Fibroblast of the aortic adventitia (primary cell): ENCODE measurements around the gene GPN2. TPM values are rescaled to one million over a fixed set of nuclear protein-coding genes. Genes with fewer than 3 reads are reported as not detected.

Experiments used
- DNase-seq: peaks from one replicate; pipeline ENCODE4 v3.0.0-alpha.2; 2010; ENCODE audit warnings: low read depth
- H3K4me3 ChIP-seq: 2 replicates; pipeline ENCODE4 v1.5.1; 2011; ENCODE audit warnings: low read depth, mild to moderate bottlenecking, control low read depth, low read length, moderate library complexity
- total RNA-seq: library from RNA; depleted of rRNA; stranded (reverse); fragments of >200 nt; gene quantifications from 2 replicates; pipeline ENCODE4 v1.2.3, GENCODE V29; 2012; ENCODE audit warnings: low replicate concordance
- TF ChIP-seq, protein P1 (sequence below): IDR thresholded peaks from 2 replicates; pipeline ENCODE4 v1.5.1; 2011; ENCODE audit warnings: mild to moderate bottlenecking, low read length, control low read depth, inconsistent platforms; ENCODE audit not compliant: insufficient read depth

GPN2 gene
- total RNA-seq, 1 donor: 7.0 TPM

DNA sequence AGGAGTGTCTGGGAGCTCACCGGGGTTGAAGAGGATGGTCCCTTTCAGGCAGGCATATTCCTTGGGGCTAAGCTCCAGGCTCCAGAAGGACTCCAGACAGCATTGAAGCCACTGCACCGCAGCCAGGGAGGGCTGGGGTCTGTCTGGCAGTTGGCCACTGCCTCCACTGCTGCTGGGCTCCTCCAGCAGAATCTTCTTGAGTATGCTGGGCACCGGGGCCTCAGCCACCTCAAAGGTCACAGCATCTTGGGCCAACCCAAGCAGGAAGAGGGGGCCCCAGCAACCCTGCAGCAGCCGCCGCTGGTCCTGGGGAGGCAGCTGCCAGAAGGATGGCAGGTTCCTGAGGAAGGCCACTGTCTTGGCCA is 23.3 kb upstream of the GPN2 start:
- H3K4me3 ChIP-seq: no peak overlapping the region
- DNase-seq: no peak
- TF ChIP-seq, protein P1, sequence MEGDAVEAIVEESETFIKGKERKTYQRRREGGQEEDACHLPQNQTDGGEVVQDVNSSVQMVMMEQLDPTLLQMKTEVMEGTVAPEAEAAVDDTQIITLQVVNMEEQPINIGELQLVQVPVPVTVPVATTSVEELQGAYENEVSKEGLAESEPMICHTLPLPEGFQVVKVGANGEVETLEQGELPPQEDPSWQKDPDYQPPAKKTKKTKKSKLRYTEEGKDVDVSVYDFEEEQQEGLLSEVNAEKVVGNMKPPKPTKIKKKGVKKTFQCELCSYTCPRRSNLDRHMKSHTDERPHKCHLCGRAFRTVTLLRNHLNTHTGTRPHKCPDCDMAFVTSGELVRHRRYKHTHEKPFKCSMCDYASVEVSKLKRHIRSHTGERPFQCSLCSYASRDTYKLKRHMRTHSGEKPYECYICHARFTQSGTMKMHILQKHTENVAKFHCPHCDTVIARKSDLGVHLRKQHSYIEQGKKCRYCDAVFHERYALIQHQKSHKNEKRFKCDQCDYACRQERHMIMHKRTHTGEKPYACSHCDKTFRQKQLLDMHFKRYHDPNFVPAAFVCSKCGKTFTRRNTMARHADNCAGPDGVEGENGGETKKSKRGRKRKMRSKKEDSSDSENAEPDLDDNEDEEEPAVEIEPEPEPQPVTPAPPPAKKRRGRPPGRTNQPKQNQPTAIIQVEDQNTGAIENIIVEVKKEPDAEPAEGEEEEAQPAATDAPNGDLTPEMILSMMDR: no peak

DNA sequence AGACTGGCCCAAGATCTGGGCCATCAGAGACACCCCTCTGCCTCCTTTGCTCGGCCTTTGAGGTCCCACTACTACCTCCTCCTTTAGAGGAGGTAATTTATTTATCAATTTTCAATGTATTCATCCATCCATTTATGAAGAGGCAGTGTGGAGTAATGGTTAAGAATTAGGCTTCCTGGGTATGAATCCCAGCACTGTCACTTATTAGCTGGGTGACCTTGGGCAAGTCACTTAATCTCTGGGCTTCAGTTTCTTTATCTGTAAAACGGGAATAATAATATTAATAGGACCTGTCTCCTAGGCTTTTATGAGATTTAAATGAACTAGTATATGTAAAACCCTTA is 22.0 kb upstream of the GPN2 start:
- no peak for DNase-seq
- TF ChIP-seq, protein P1: no peak

DNA sequence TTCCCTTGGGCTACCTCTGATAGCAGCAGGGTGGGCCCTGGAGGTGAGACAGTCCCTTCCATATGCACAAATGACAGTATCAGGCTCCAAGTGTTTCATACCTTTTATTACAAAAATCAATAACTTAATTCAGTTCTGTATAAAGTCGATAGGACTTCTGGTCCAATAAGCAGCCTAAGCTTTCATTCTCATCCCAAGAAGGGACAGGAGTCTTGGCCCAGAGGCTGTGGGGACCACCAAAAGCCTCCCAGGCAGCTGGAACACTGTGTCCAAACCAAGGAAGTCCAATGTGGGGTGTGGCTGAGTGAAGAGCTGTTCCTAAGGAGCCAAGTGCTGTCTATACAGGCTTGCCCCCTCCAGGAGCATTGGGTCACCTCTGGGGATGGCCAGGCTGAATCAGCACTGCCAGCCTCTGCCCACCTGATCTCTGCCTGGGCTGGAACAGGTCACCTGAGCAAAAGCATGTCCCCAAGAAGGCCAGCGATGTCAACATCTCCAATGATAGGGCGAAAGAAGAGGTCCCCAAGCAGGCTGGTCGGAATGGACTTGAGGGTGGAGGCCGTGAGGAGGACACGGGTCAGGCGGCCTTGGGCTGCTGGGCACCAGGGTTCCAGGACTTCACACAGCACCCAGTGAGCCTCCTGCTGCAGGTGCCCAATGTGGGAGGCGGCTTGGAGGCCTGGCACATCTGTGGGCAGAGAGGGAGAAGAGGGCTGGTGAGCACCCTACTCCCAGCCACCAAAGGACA is 21.5 kb upstream of the GPN2 start:
- TF ChIP-seq, protein P1: no peak
- no peak overlapping the region for H3K4me3 ChIP-seq
- no peak for DNase-seq

More for the DNA sequence above, 22.0 kb upstream of the GPN2 start:
- no peak overlapping the region for H3K4me3 ChIP-seq

DNA sequence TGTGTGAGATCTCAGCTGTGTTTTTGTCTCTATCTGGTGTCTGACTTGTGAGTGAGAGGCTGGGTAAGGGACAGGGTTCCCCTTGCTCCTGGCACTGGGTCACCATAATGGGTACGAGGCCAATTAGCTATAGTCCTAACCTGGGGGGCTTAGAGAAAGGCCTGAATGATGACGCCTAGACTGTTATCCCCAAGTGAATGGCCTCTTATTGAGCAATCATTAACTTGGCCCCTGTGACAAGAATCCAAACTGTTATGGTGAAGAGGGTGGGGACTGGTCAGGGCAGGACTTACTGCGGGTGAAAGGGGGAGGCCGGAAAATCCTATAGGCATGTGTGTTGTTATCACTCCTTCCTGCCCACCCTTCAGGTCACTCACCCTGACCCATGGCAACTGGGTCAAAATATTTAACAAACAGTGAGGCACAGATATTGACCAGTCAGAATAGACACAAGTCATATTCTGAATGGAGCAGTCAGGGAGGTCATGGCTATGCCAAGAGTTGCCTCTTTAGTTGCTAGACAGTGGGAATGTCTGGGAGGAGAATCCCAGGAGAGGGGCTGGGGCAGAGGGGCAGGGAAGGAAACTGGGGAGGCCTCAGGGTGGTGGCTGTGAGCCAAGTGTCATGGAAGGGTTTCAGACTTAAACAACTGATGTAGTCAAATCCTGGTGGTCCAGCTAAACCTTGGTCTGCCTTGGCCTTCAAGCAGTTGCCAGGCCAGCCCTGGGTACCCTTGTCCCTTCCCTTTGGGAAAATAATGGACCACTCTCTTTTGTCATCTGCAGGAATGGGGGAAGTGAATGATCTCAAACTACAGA is 20.5 kb upstream of the GPN2 start:
- TF ChIP-seq, protein P1: no peak
- H3K4me3 ChIP-seq: no peak overlapping the region
- DNase-seq: no peak

DNA sequence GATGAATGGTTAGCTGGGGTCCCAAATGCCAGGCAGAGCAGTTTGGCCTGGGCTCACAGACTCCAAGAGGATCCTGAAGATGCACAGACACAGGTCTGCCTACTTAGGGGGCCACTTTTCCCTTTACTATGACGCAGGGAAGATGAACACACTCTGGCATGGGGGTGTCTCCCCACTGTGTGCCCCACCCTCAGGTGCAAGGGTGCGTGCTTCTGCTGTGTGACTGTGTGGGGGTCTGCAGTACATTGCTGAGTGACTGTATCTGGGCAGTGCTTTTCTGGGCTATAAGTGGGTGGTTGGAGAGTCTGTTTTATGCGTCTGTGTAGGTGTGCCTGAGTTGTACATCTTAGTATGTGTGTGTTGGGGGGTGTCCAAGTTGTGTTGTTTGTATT is 19.9 kb upstream of the GPN2 start:
- DNase-seq: no peak
- no peak overlapping the region for H3K4me3 ChIP-seq
- TF ChIP-seq, protein P1: no peak

DNA sequence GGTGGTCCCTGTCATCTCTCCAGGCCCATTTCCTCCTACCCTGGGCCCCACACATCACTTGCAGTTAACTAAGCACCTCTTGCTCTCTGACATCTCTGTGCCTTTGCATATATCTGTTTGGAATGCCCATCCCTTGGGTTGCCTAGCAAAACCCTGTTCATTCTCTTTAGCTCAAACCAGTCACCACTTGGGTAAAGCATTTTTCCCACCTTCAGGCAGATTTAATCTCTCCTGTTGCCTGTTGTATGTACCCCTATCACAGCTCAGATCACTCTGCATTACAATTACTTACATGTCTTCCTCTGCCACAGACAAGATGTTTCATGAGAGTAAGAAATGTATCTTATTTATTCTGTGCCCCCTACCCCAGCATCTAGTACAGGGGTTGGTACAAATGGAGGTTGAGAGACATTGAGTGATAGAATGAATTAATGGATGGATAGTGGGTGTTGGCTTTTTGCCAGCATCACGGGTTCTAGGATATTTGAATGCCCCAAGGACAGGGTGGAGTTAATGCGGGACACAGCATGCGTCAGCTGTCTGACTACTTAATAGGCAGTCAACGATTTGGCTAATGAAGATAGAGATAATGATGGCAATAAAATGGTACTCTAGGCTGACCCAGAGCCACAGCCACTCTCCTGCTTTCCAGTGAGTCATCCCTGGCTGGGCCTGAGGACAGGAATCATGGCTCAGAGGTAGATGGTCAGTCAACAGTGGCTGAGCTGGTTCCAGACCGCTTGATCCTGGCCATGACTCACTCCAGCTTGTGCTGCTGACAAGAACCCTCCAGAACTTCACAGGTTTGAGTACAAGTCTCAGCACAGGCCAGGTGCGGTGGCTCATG is 17.2 kb upstream of the GPN2 start:
- TF ChIP-seq, protein P1: no peak
- peak; percentile 85 for DNase-seq
- H3K4me3 ChIP-seq: no peak overlapping the region
